DOHH2 (cell line): ENCODE measurements around the gene TPCN2.

Experiments
- EZH2phosphoT487 ChIP-seq: fragments of 200-600 bp; sonication (generic); IDR thresholded peaks from 2 replicates; pipeline ENCODE4 v1.6.1; 2017; ENCODE audit warnings: borderline replicate concordance, mild to moderate bottlenecking, antibody characterized with exemption, low read length, moderate library complexity, mixed read lengths
- TF ChIP-seq, protein P1 (sequence below): fragments of 200-600 bp; sonication (generic); IDR thresholded peaks from one replicate; pipeline ENCODE4 v1.5.1; 2014; ENCODE audit warnings: antibody characterized with exemption, mild to moderate bottlenecking, low read depth, low read length; ENCODE audit not compliant: poor library complexity, severe bottlenecking

DNA sequence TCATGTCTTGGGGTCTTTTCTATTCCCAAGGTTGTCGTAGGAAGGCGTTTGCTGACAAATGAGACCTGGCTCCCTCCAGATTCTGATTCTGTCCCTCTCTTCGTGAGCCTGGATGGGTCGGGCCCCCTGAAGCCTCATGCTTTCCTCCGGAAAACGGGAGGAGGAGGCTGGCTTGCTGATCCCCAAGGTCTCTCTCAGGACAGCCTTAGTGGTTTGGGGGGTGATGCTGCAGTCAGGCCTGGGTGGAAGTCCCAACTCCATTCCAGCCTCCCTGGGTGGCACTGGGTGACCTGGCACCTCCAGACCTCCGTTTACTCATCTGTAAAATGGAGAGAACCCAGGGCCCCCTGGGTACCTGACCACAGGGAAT, 83.6 kb downstream of the TPCN2 start:
- TF ChIP-seq, protein P1, sequence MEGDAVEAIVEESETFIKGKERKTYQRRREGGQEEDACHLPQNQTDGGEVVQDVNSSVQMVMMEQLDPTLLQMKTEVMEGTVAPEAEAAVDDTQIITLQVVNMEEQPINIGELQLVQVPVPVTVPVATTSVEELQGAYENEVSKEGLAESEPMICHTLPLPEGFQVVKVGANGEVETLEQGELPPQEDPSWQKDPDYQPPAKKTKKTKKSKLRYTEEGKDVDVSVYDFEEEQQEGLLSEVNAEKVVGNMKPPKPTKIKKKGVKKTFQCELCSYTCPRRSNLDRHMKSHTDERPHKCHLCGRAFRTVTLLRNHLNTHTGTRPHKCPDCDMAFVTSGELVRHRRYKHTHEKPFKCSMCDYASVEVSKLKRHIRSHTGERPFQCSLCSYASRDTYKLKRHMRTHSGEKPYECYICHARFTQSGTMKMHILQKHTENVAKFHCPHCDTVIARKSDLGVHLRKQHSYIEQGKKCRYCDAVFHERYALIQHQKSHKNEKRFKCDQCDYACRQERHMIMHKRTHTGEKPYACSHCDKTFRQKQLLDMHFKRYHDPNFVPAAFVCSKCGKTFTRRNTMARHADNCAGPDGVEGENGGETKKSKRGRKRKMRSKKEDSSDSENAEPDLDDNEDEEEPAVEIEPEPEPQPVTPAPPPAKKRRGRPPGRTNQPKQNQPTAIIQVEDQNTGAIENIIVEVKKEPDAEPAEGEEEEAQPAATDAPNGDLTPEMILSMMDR, result no peak
- no peak for TF ChIP-seq EZH2phosphoT487
